Mesodermal cell (in vitro differentiated cells): ENCODE data around the gene FHIT.

Experiments
- H3K27ac ChIP-seq: 2 replicates; pipeline ENCODE4 v1.7.0; 2013; ENCODE audit warnings: mild to moderate bottlenecking, low read depth, low read length, moderate library complexity; ENCODE audit not compliant: severe bottlenecking
- H3K36me3 ChIP-seq: 2 replicates; pipeline ENCODE4 v1.7.1; 2013; ENCODE audit warnings: mild to moderate bottlenecking, low read length, moderate library complexity; ENCODE audit not compliant: control insufficient read depth, insufficient read depth
- H3K4me1 ChIP-seq: one replicate; pipeline ENCODE4 v1.7.1; 2013; ENCODE audit warnings: mild to moderate bottlenecking, low read length; ENCODE audit not compliant: insufficient read depth, control insufficient read depth, poor library complexity, severe bottlenecking
- H3K4me3 ChIP-seq: 2 replicates; pipeline ENCODE4 v1.7.0; 2013; ENCODE audit warnings: low read length, control low read depth, mild to moderate bottlenecking; ENCODE audit not compliant: insufficient read depth, poor library complexity, severe bottlenecking; ENCODE audit errors: extremely low read depth
- H3K9me3 ChIP-seq: 2 replicates; pipeline ENCODE4 v1.7.1; 2013; ENCODE audit warnings: mild to moderate bottlenecking, low read length, moderate library complexity; ENCODE audit not compliant: control insufficient read depth
- WGBS, 2 experiments: methylation state at CpG; one replicate each; pipeline ENCODE4 v1.1.5; 2013; ENCODE audit warnings: missing lambda C conversion rate in 2 of 2; ENCODE audit not compliant: insufficient coverage in 2 of 2; 5-methylcytosine and 5-hydroxymethylcytosine counted together

Gene FHIT

GRCh38 chr3:60652829-60653228 is 598.4 kb downstream of the FHIT start:
- H3K4me3 ChIP-seq, result no peak overlapping the region
- 80 to 86% methylated on average over 1 of the region's 2 CpGs for WGBS, 2 experiments
- H3K27ac ChIP-seq, result no peak overlapping the region
- H3K4me1 ChIP-seq, result no peaks in the 10 kb centered on the region
- no peaks in the 10 kb centered on the region for H3K9me3 ChIP-seq
- H3K36me3 ChIP-seq, result no peaks in the 10 kb centered on the region

GRCh38 chr3:60651799-60652198 is 599.5 kb downstream of the FHIT start:
- 60 to 75% methylated on average over 3 of the region's 3 CpGs for WGBS, 2 experiments
- H3K9me3 ChIP-seq, result no peaks in the 10 kb centered on the region
- no peaks in the 10 kb centered on the region for H3K36me3 ChIP-seq
- no peak overlapping the region for H3K4me3 ChIP-seq
- H3K27ac ChIP-seq, result no peak overlapping the region
- H3K4me1 ChIP-seq, result no peaks in the 10 kb centered on the region

GRCh38 chr3:60650171-60650570 is 601.1 kb downstream of the FHIT start:
- 100% methylated on average over 1 of the region's 2 CpGs; no CpG with 5 or more reads in 1 of the 2 experiments for WGBS, 2 experiments
- Histone ChIP-seq H3K9me3 (no peaks in the 10 kb centered on the region), H3K27ac (no peak overlapping the region)

GRCh38 chr3:60645801-60646200 is 605.5 kb downstream of the FHIT start:
- no peaks in the 10 kb centered on the region for H3K9me3 ChIP-seq
- WGBS, 2 experiments, result 83 to 100% methylated on average over 1 to 2 of the region's 2 CpGs
- no peaks in the 10 kb centered on the region for H3K4me1 ChIP-seq
- no peaks in the 10 kb centered on the region for H3K36me3 ChIP-seq
- H3K27ac ChIP-seq, result no peak overlapping the region
- no peak overlapping the region for H3K4me3 ChIP-seq

More at GRCh38 chr3:60650171-60650570, 601.1 kb downstream of the FHIT start:
- Histone ChIP-seq H3K4me1 (no peaks in the 10 kb centered on the region), H3K4me3 (no peak overlapping the region), H3K36me3 (no peaks in the 10 kb centered on the region)

- H3K9me3 ChIP-seq, result no peaks in the 10 kb centered on the region
- H3K27ac ChIP-seq, result no peak overlapping the region
- H3K4me3 ChIP-seq, result no peak overlapping the region
- no CpG with 5 or more reads among the region's 1 CpG for WGBS, 2 experiments
- no peaks in the 10 kb centered on the region for H3K4me1 ChIP-seq
- H3K36me3 ChIP-seq, result no peaks in the 10 kb centered on the region
Measured at GRCh38 chr3:60643831-60644230, 607.4 kb downstream of the FHIT start.

- Histone ChIP-seq H3K4me1 (peaks cover 5% of the 10 kb centered on the region), H3K36me3 (no peaks in the 10 kb centered on the region), H3K4me3 (no peak overlapping the region), H3K27ac (no peak overlapping the region), H3K9me3 (no peaks in the 10 kb centered on the region)
- WGBS, 2 experiments, result 88 to 92% methylated on average over 2 of the region's 2 CpGs
Measured at GRCh38 chr3:60641354-60641753, 609.9 kb downstream of the FHIT start.

GRCh38 chr3:60636846-60637245 is 614.4 kb downstream of the FHIT start:
- Histone ChIP-seq H3K36me3 (no peaks in the 10 kb centered on the region), H3K9me3 (no peaks in the 10 kb centered on the region), H3K27ac (no peak overlapping the region), H3K4me1 (peaks cover 5% of the 10 kb centered on the region), H3K4me3 (no peak overlapping the region)

GRCh38 chr3:60633644-60634043 is 617.6 kb downstream of the FHIT start:
- H3K9me3 ChIP-seq, result no peaks in the 10 kb centered on the region
- H3K4me1 ChIP-seq, result peaks cover 5% of the 10 kb centered on the region

GRCh38 chr3:60631509-60631908 is 619.7 kb downstream of the FHIT start:
- Histone ChIP-seq H3K4me3 (no peak overlapping the region), H3K4me1 (peaks cover 2% of the 10 kb centered on the region), H3K9me3 (no peaks in the 10 kb centered on the region), H3K36me3 (no peaks in the 10 kb centered on the region), H3K27ac (no peak overlapping the region)
- 94 to 98% methylated on average over 7 to 8 of the region's 8 CpGs for WGBS, 2 experiments

More at GRCh38 chr3:60633644-60634043, 617.6 kb downstream of the FHIT start:
- 85 to 93% methylated on average over 8 of the region's 9 CpGs for WGBS, 2 experiments
- no peak overlapping the region for H3K4me3 ChIP-seq
- no peaks in the 10 kb centered on the region for H3K36me3 ChIP-seq
- no peak overlapping the region for H3K27ac ChIP-seq

- Histone ChIP-seq H3K4me3 (no peak overlapping the region), H3K27ac (no peak overlapping the region), H3K9me3 (no peaks in the 10 kb centered on the region), H3K4me1 (no peaks in the 10 kb centered on the region), H3K36me3 (no peaks in the 10 kb centered on the region)
- WGBS, 2 experiments, result 67 to 100% methylated on average over 1 of the region's 1 CpG
Measured at GRCh38 chr3:60630953-60631352, 620.3 kb downstream of the FHIT start.

- no peaks in the 10 kb centered on the region for H3K9me3 ChIP-seq
- no peak overlapping the region for H3K27ac ChIP-seq
- WGBS, 2 experiments, result no CpG with 5 or more reads among the region's 2 CpGs
- H3K4me3 ChIP-seq, result no peak overlapping the region
- H3K4me1 ChIP-seq, result no peaks in the 10 kb centered on the region
- no peaks in the 10 kb centered on the region for H3K36me3 ChIP-seq
Measured at GRCh38 chr3:60629816-60630215, 621.4 kb downstream of the FHIT start.
